Omental fat pad (tissue), 4 donors: ENCODE results near the gene FBL. TPM values are rescaled to one million over a fixed set of nuclear protein-coding genes. Genes with fewer than 3 reads are reported as not detected.

ENCODE experiments used
- ATAC-seq: fragments of 150-250 bp; one replicate; pipeline ENCODE4 v1.9.1; 2016; ENCODE audit warnings: mild to moderate bottlenecking, moderate library complexity; ENCODE audit not compliant: low FRiP score
- DNase-seq: peaks from one replicate; pipeline ENCODE4 v3.0.0-alpha.2; 2019; ENCODE audit warnings: low spot score
- CTCF ChIP-seq, 3 donors: fragments of 450-650 bp; IDR thresholded peaks; one replicate each; pipeline ENCODE4 v1.5.1; 2016 to 2017; ENCODE audit warnings: antibody characterized with exemption in 3 of 3, mild to moderate bottlenecking in 3 of 3, moderate library complexity in 2 of 3
- total RNA-seq, 4 donors: library from RNA; depleted of rRNA; stranded (reverse); fragments of >200 nt; gene quantifications; one replicate each; pipeline ENCODE4 v1.1.0, GENCODE V29; 2016

The FBL gene
- total RNA-seq, 4 donors from 2014 or later, result 103 to 194 (median 125) TPM

- DNase-seq (no peak), ATAC-seq (no peak)
- TF ChIP-seq CTCF (IDR thresholded peaks at IDR 0.05), result no peak
Measured at GRCh38 chr19:39858541-39858940, 12.4 kb upstream of the FBL start.

GRCh38 chr19:39852882-39853281 is 6.7 kb upstream of the FBL start:
- DNase-seq (no peak), ATAC-seq (no peak)
- TF ChIP-seq CTCF (IDR thresholded peaks at IDR 0.05), result no peak

- ATAC-seq (no peak), DNase-seq (no peak)
- TF ChIP-seq CTCF (IDR thresholded peaks at IDR 0.05), result no peak
Measured at GRCh38 chr19:39850892-39851291, 4.7 kb upstream of the FBL start.

GRCh38 chr19:39848392-39848791 is 2.2 kb upstream of the FBL start:
- DNase-seq (no peak), ATAC-seq (no peak)
- no peak for TF ChIP-seq CTCF (IDR thresholded peaks at IDR 0.05)

- ATAC-seq, result no peak
- no peak for TF ChIP-seq CTCF (IDR thresholded peaks at IDR 0.05)
- no peak for DNase-seq
Measured at GRCh38 chr19:39847525-39847924, 1.3 kb upstream of the FBL start.

- TF ChIP-seq CTCF (IDR thresholded peaks at IDR 0.05), result no peak
- DNase-seq (no peak), ATAC-seq (peak; percentile 9)
Measured at GRCh38 chr19:39846678-39847486, 703 bp upstream of the FBL start.

- ATAC-seq (peak; percentile 60), DNase-seq (no peak)
- no peak for TF ChIP-seq CTCF (IDR thresholded peaks at IDR 0.05)
Measured at GRCh38 chr19:39845584-39845932, 621 bp downstream of the FBL start.
